Retinal pigment epithelial cell (primary cell): Measurements from ENCODE around the gene KHK.

Experiments
- DNase-seq: peaks from one replicate; pipeline ENCODE4 v3.0.0-alpha.2; 2010; ENCODE audit warnings: low read depth
- H3K4me3 ChIP-seq: 2 replicates; pipeline ENCODE4 v1.5.1; 2011; ENCODE audit warnings: mild to moderate bottlenecking, low read length, control low read depth, moderate library complexity
- TF ChIP-seq, protein P1 (sequence below): conservative IDR thresholded peaks from 2 replicates; pipeline ENCODE4 v1.5.1; 2011; ENCODE audit warnings: low read depth, low read length, control low read depth, inconsistent platforms

KHK gene

DNA sequence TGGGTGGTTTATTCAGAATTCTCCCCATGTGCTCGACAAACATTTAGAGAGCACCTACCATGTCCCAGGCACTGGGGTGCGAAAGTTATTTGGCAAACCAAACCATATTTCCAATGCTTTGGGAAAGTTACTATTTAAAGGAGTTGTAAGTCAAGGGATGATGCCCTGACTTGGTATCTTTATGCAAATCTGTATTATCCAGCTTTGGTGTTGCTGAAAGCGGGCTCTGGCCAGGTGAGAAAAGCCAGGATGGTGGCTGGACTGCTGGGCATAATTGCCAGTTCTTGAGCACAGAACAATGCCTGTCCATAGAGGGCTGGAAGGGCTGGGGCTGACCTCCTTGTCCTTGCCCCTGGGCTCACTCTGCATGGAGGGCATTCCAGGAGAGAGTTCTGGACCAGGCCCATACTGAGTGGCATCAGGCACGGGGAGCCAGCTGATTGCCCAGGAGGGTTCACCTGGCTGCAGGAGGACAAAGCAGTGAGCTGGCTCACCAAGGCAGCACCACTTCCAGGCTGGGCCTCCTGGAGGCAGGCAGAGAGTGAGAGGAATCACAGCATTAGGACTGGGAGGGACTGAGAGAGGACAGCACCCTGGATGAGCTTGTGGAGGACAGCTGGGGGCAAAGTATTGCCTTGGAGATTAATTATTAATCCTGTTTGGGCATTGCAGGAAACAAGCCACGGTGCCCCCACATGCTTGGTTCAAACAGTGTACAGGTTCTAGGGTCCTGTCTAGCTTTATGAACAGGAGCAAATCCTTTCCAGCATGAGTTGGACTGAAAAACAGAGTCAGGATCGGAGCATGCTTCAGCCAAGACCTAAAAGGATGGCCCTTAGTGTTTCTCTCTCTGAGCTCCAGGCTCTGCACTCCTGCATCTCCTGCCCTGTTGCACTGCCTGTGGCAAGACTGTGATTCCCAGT, 7.1 kb downstream of the KHK start:
- TF ChIP-seq, protein P1, sequence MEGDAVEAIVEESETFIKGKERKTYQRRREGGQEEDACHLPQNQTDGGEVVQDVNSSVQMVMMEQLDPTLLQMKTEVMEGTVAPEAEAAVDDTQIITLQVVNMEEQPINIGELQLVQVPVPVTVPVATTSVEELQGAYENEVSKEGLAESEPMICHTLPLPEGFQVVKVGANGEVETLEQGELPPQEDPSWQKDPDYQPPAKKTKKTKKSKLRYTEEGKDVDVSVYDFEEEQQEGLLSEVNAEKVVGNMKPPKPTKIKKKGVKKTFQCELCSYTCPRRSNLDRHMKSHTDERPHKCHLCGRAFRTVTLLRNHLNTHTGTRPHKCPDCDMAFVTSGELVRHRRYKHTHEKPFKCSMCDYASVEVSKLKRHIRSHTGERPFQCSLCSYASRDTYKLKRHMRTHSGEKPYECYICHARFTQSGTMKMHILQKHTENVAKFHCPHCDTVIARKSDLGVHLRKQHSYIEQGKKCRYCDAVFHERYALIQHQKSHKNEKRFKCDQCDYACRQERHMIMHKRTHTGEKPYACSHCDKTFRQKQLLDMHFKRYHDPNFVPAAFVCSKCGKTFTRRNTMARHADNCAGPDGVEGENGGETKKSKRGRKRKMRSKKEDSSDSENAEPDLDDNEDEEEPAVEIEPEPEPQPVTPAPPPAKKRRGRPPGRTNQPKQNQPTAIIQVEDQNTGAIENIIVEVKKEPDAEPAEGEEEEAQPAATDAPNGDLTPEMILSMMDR: no peak
- no peak overlapping the region for H3K4me3 ChIP-seq
- no peak for DNase-seq

DNA sequence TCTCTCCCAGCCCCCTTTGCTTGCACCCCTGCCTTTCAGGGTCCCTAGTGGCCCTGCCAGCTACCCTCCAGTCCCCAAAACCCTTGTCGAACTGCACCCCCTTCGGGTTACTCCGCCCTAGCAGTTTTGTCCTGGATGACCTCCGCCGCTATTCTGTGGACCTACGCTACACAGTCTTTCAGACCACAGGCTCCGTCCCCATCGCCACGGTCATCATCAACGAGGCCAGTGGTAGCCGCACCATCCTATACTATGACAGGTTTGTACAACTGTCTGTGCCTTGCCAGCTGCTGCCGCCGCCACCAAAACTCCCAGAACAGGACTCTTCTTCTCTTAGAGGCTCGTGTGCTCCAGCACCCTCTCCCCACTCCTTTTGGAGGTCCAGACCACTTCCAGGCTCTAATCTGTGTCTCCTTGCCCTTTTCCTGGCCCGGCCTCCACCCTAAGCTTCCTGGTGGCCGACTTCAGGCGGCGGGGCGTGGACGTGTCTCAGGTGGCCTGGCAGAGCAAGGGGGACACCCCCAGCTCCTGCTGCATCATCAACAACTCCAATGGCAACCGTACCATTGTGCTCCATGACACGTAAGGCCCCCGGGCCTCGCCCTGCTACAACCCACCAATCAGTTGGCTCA, 7.9 kb downstream of the KHK start:
- no peak for DNase-seq
- H3K4me3 ChIP-seq: no peak overlapping the region
- TF ChIP-seq, protein P1: no peak

DNA sequence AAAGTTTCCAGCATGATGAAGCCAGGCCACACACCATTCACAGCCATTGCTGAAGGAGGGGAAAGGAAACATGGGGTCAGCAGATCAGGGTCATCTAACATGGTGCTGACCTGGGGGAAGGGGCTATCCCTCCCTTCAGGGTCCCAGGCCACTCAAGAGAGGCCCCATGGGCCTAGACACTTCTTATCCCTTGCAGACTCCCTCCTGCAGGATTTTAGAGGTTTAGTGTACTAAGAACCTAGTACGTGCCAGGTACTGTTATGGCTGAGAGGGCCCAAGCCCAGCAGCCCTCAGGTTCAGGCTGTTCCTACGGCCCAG, 8.8 kb downstream of the KHK start:
- DNase-seq: no peak
- H3K4me3 ChIP-seq: no peak overlapping the region
- TF ChIP-seq, protein P1: no peak

DNA sequence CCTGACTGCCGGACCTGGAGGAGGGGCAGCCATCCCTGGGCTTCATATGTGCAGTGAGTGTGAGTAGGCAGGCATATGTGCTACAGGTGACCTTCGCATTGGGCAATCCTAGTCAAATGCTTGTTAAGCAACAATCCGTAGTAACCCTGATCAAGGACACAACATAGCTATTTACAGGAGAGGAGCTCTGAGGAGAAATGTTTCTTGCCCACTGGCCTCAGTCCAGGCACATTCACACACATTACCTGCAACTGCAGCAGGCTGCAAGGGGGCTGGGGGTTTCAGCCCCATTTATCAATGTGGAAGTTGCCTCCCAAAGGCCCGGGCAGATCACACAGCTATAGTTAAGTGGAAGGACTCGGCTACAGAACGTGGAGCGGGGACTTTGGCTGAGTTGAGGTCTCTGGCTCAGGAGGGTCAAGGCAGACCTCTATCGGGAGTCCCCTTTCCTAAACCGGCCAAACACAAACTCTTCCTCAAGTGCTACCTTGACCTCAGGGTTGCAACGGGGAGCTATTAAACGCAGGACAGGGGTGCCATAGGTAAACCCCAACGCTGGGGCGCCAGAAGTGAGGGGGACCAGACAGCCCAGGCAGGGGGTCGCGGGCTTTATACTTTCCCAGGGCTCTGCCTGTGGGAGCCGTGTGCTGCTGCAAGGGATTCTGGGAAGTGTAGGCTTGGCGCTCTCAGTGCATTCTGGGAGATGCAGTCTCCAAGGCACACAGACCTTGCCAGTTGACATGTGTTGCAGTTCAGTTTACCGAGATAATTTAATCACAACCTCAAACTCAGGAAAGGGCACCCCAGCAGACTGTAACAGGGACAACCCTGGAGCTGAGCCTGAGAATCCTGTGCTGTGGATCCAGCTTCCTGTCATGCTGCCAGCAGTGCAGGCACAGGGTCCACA, 9.4 kb downstream of the KHK start:
- DNase-seq: no peak
- TF ChIP-seq, protein P1: no peak
- peak overlapping the region; percentile 52 for H3K4me3 ChIP-seq

DNA sequence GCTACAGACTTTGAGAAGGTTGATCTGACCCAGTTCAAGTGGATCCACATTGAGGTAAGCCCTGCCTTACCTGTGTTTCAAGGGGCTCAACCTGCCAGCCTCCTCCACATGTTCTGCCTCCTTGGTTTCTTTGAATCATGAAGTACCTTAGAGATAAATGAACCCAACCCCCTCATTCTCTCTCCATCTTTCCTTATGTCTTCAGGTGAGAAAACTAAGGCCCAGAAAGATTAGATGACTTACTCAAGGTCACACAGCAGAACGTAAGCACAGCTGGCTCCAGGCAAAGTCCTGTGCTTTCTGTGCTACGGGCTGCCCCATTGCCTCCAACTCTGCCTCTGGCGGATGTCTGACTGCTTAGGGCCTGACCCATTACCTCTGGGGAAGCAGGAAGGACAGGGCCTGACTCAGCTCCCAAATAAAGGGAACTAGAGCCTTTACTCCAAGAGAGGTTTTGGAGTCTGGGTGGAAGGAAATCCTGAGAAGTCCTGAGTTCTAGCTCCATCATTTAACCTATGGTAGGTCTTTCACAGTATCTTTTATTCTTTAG, 10.3 kb downstream of the KHK start:
- no peak overlapping the region for H3K4me3 ChIP-seq
- TF ChIP-seq, protein P1: no peak
- DNase-seq: no peak

DNA sequence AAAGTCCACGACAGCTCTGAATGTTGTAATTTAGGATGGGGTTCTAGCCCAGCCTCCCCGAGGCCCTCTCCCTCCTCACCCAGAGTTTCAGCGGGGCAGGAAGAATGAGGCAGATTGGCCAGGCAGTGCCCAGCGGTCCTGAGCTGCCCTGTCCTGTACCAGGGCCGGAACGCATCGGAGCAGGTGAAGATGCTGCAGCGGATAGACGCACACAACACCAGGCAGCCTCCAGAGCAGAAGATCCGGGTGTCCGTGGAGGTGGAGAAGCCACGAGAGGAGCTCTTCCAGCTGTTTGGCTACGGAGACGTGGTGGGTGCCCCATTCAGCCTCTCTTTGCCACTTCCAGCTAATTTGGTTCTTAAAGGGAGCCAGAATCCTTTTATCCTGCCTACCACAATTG, 10.8 kb downstream of the KHK start:
- TF ChIP-seq, protein P1: no peak

More for the DNA sequence above, 10.8 kb downstream of the KHK start:
- H3K4me3 ChIP-seq: no peak overlapping the region
- no peak for DNase-seq
